CD4-positive, CD25-positive, alpha-beta regulatory T cell (primary cell): ENCODE results near the gene IQCE. TPM values are rescaled to one million over a fixed set of nuclear protein-coding genes. Genes with fewer than 3 reads are reported as not detected.

Experiments used
- ATAC-seq, 2 donors: fragments of 150-1000 bp; cut with Tn5 transposase; one replicate each; pipeline ENCODE4 v1.10.0; 2021; ENCODE audit warnings: low read depth in 2 of 2, moderate number of reproducible peaks in 2 of 2, moderate library complexity in 1 of 2
- DNase-seq, 3 donors: peaks; one replicate each; pipeline versions ENCODE4 v3.0.0 to v3.0.0-alpha.2; 2012 to 2022; ENCODE audit warnings: mixed read lengths in 1 of 3
- H3K27ac ChIP-seq: one replicate; pipeline ENCODE4 v1.7.0; 2013; ENCODE audit warnings: mild to moderate bottlenecking, low read length; ENCODE audit not compliant: insufficient read depth, poor library complexity, severe bottlenecking
- H3K27me3 ChIP-seq: one replicate; pipeline ENCODE4 v1.7.0; 2013; ENCODE audit warnings: low read length; ENCODE audit not compliant: control insufficient read depth, insufficient read depth
- H3K36me3 ChIP-seq: one replicate; pipeline ENCODE4 v1.7.0; 2013; ENCODE audit warnings: mild to moderate bottlenecking, low read length, moderate library complexity; ENCODE audit not compliant: control insufficient read depth, insufficient read depth
- H3K4me1 ChIP-seq: 2 replicates; pipeline ENCODE4 v1.7.0; 2013; ENCODE audit warnings: mild to moderate bottlenecking, low read length; ENCODE audit not compliant: insufficient read depth, control insufficient read depth, poor library complexity, severe bottlenecking
- H3K4me3 ChIP-seq: one replicate; pipeline ENCODE4 v1.7.0; 2013; ENCODE audit warnings: low read depth, mild to moderate bottlenecking, low read length, moderate library complexity
- H3K9me3 ChIP-seq, 2 experiments: 1 replicate in 1 of 2; 2 replicates in 1 of 2; pipeline ENCODE4 v1.7.0; 2013; ENCODE audit warnings: low read length in 2 of 2, mild to moderate bottlenecking in 1 of 2, moderate library complexity in 1 of 2; ENCODE audit not compliant: control insufficient read depth in 2 of 2
- H3K27ac Mint-ChIP-seq, 3 donors: one replicate each; pipeline ENCODE4 v1.8.0; 2020 to 2022; ENCODE audit warnings: mild to moderate bottlenecking in 3 of 3, mixed read lengths in 3 of 3, moderate library complexity in 2 of 3
- H3K27me3 Mint-ChIP-seq: one replicate; pipeline ENCODE4 v1.8.0; 2022; ENCODE audit warnings: mild to moderate bottlenecking, mixed read lengths
- H3K36me3 Mint-ChIP-seq: one replicate; pipeline ENCODE4 v1.8.0; 2020; ENCODE audit warnings: mixed read lengths
- H3K4me1 Mint-ChIP-seq, 4 donors: one replicate each; pipeline ENCODE4 v1.8.0; 2020 to 2022; ENCODE audit warnings: mixed read lengths in 4 of 4, mild to moderate bottlenecking in 1 of 4
- H3K4me3 Mint-ChIP-seq, 4 donors: one replicate each; pipeline ENCODE4 v1.8.0; 2020 to 2022; ENCODE audit warnings: mild to moderate bottlenecking in 4 of 4, mixed read lengths in 4 of 4, moderate library complexity in 3 of 4
- H3K9me3 Mint-ChIP-seq, 7 donors: one replicate each; pipeline ENCODE4 v1.8.0; 2020 to 2022; ENCODE audit warnings: mixed read lengths in 7 of 7, mild to moderate bottlenecking in 3 of 7, moderate library complexity in 2 of 7
- polyA plus RNA-seq, 4 donors: library from polyadenylated mRNA; unstranded; fragments of 300-500 nt; fragmentation: Illumina TruSeq; gene quantifications; one replicate each; pipeline ENCODE4 v1.2.3, GENCODE V29; 2021
- total RNA-seq: library from RNA; stranded (reverse); gene quantifications from one replicate; pipeline ENCODE4 v1.2.3, GENCODE V29; 2022

IQCE gene
- total and polyA plus RNA-seq, 5 donors from 2014 or later, result 0.69 to 6.6 (median 1.00) TPM

DNA sequence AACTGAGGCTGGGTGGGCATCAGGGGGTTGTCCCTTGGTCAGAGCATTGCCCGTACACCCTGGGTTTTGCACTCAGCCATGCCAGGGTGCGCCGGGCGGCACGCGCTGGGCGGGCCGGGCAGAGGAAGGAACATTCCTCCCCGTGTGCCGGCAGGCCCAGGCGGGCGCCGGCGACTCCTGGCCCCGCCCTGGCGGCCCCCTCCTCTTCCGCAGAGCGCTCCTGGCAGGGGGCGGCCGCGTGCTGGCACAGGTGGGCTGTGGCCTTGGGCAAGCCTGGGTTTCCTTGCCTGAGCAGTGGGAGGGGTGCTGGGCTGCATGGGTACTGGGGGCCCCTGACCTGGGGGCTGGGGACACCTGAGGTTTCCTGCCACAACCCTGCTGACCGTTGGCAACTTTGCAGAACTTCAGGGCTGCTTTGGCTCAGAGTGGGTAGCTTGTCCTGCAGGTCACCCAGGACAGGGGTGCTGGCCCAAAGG, 35.3 kb upstream of the IQCE start:
- H3K4me1 ChIP-seq, result peaks cover 82% of the 10 kb centered on the region
- Mint-ChIP-seq H3K27me3 (peaks cover 4% of the 10 kb centered on the region), H3K9me3 (peaks cover 0 to 1% (median 0%) of the 10 kb centered on the region in 7 donors), H3K36me3 (peaks cover 27% of the 10 kb centered on the region), H3K4me3 (peak overlapping the region; percentile 93 to 100 (median 98)), H3K27ac (peak overlapping the region in 2 of 3 donors; percentile 89 to 97), H3K4me1 (peaks cover 10 to 55% (median 23%) of the 10 kb centered on the region in 4 donors)
- peak overlapping the region; percentile 83 for H3K27ac ChIP-seq
- ATAC-seq, result no peak
- H3K27me3 ChIP-seq, result no peaks in the 10 kb centered on the region
- peak overlapping the region; percentile 90 for H3K4me3 ChIP-seq
- peaks cover 44% of the 10 kb centered on the region for H3K36me3 ChIP-seq
- peak in 1 of 3 donors; percentile 21 for DNase-seq
- H3K9me3 ChIP-seq, result no peaks in the 10 kb centered on the region

DNA sequence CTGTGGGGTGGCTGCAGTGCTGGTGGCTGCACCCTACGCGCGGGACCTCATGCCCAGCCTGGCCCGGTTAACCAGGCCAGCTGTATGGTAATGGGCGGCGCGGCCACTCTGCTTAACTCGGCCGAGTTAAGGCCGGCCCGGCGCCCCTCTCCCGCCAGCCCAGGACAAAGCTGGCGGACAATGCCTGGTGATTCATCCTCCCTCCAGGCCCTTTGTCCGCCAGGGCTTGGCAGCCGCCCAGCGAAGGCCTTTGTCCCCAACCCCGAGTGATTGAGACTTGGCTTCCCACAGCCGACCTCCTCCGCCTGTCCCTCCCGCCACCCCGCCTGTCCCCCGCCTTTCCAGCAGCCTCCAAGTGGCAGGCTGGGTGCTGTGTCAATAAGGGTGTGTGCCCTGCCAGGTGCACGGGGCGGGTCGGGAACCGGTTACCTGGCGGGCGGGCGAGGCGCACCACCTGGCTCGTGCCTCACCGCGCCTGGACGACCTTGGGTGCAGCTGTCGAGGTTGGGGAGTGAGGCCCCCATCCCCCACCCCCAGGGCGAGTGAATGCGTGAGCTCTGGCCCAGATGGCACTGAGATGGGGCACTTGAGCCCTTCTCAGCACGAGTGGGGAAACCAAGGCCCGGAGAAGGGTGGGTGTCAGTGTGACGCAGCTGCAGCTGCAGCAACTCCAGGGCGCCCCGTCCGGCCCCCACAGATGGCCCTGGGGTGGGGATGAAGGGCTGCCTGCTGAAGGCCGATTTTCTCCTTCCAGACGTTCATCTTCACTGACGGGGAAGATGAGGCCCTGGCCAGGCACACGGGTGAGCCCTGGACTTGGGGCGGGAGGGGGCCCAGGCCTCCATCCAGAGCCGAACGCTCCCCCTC, 34.6 kb upstream of the IQCE start:
- Mint-ChIP-seq H3K9me3 (peaks cover 0 to 1% (median 0%) of the 10 kb centered on the region in 7 donors), H3K27me3 (peaks cover 4% of the 10 kb centered on the region), H3K4me1 (peaks cover 10 to 61% (median 24%) of the 10 kb centered on the region in 4 donors), H3K36me3 (peaks cover 27% of the 10 kb centered on the region), H3K27ac (peak overlapping the region in 1 of 3 donors; percentile 43), H3K4me3 (peak overlapping the region; percentile 65 to 100 (median 74))
- Histone ChIP-seq H3K9me3 (no peaks in the 10 kb centered on the region), H3K27me3 (no peaks in the 10 kb centered on the region), H3K36me3 (peaks cover 46% of the 10 kb centered on the region), H3K4me1 (peaks cover 82% of the 10 kb centered on the region), H3K27ac (peak overlapping the region; percentile 83), H3K4me3 (no peak overlapping the region)
- peak in 1 of 3 donors; percentile 42 for DNase-seq
- no peak for ATAC-seq

DNA sequence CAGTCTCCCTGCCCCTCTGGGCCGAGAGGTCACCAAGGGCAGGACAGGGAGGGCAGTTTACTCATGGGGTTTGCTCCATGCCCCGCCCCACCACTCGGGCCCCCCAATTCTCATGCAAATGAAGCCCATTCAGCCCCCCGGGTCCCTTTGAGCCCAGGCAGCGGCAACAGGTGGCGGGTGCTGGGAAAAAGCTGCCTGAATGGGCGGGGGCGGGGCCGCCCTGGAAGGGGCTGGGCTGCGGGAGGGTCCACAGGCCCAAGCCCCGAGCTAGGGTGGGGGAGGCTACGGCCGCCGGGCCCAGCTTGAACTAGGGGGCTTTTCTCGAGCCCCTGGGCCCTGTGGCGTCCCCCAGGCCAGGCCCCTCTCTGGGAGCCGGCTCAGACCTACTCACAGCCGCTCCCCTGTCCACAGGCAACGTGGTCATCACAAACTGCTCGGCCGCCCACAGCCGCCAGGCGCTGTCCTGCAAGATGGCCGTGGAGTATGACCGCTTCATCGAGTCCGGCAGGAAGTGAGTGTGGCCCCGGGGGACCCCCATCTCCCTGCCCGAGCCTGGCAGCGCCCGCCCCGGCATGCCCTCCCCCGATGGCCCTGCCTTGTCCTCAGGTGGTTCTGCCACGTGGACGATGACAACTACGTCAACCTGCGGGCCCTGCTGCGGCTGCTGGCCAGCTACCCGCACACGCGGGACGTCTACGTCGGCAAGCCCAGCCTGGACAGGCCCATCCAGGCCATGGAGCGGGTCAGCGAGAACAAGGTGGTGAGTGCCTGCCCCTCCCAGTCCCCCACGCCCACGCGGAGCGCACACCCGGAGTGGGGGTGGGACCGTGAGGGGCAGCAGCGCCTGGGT, 33.7 kb upstream of the IQCE start:
- H3K4me3 ChIP-seq, result no peak overlapping the region
- H3K9me3 ChIP-seq, result no peaks in the 10 kb centered on the region
- DNase-seq (no peak), ATAC-seq (no peak)
- Mint-ChIP-seq H3K4me1 (peaks cover 10 to 69% (median 26%) of the 10 kb centered on the region in 4 donors), H3K27me3 (peaks cover 4% of the 10 kb centered on the region), H3K36me3 (peaks cover 27% of the 10 kb centered on the region), H3K4me3 (peak overlapping the region in 2 of 4 donors; percentile 7 to 100), H3K9me3 (peaks cover 0 to 1% (median 0%) of the 10 kb centered on the region in 7 donors), H3K27ac (no peak overlapping the region)
- peaks cover 46% of the 10 kb centered on the region for H3K36me3 ChIP-seq
- peaks cover 89% of the 10 kb centered on the region for H3K4me1 ChIP-seq
- H3K27me3 ChIP-seq, result no peaks in the 10 kb centered on the region
- peak overlapping the region; percentile 83 for H3K27ac ChIP-seq

DNA sequence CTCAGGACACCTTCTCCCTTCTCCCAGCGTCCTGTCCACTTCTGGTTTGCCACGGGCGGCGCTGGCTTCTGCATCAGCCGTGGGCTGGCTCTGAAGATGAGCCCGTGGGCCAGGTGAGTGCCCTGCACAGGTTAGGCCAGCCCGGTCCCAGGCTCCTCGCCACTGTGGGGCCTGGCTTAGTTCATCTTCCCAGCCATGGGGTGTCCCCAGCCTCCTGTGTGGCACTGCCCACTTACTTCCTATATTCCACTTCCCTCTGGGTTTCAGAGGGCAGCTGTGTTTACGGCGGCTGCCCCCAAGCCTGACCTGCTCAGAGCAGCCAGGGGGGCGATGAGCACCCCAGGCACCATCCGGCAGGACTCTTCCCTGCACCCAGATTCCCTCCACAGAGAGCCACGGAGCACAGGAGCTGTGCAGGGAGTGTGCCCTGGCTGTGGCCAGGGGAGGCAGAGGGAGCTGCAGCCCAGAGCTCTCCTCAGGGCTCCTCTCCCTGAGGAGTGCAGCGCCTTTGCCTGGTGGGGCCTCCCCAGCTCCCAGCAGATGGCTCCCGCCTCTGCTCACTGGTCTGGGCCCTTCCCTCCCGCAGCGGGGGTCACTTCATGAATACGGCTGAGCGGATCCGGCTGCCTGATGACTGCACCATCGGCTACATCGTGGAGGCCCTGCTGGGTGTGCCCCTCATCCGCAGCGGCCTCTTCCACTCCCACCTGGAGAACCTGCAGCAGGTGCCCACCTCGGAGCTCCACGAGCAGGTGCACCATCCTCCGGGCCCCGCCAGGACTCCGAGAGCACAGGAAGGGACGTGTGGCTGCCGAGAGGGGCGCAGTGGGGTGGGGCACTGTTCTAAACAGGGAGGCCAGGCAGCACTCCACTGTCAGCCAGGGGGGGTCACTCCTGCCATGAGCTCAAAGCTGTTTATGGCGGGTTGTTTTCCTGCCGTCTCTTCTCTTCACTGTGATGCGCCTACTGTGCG, 32.8 kb upstream of the IQCE start:
- Mint-ChIP-seq H3K27me3 (peaks cover 4% of the 10 kb centered on the region), H3K4me1 (peaks cover 10 to 78% (median 33%) of the 10 kb centered on the region in 4 donors), H3K9me3 (no peaks in the 10 kb centered on the region), H3K4me3 (peak overlapping the region; percentile 63 to 95 (median 85)), H3K36me3 (peaks cover 24% of the 10 kb centered on the region), H3K27ac (peak overlapping the region in 1 of 3 donors; percentile 89)
- Histone ChIP-seq H3K27ac (peak overlapping the region; percentile 33), H3K27me3 (no peaks in the 10 kb centered on the region), H3K4me1 (peaks cover 98% of the 10 kb centered on the region), H3K4me3 (no peak overlapping the region), H3K9me3 (no peaks in the 10 kb centered on the region), H3K36me3 (peaks cover 44% of the 10 kb centered on the region)
- ATAC-seq (no peak), DNase-seq (no peak)

DNA sequence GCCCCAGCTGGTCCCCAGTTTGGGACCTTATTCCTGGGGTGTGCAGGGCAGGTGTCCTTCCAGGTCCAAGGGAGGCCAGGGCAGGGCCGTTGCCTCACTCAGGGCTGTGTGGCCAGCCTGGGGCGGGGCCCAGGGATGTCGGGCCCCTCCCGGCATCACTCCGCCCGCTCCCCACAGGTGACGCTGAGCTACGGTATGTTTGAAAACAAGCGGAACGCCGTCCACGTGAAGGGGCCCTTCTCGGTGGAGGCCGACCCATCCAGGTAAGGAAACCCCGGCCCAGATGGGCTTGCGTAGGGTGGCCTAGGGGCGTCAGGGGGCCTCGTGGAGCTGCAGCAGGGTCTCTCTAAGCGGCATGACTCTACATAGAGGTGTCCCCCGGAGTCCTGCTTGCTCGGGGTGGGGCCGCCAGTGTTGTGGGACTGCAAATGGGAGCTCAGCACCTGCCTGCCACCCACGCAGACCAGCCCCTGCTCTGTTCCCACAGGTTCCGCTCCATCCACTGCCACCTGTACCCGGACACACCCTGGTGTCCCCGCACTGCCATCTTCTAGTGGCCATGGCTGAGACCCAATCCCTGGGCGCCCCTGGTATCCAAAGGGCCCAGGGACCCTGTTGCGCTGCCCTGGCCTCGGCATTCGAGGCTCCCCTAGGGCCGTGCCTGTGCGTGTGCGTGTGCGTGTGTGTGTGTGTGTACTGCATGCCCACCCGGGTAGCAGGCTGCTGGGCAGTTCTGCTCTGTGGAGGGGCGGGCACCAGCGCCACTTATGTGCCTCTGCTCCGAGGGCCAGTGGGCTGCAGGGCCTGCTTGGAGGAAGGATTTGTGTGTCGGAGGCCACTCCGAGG, 31.9 kb upstream of the IQCE start:
- Mint-ChIP-seq H3K36me3 (peaks cover 19% of the 10 kb centered on the region), H3K9me3 (no peaks in the 10 kb centered on the region), H3K4me1 (peaks cover 10 to 78% (median 35%) of the 10 kb centered on the region in 4 donors), H3K27me3 (peaks cover 4% of the 10 kb centered on the region), H3K27ac (peak overlapping the region in 1 of 3 donors; percentile 80), H3K4me3 (peak overlapping the region; percentile 78 to 95 (median 92))
- no peaks in the 10 kb centered on the region for H3K9me3 ChIP-seq
- peaks cover 91% of the 10 kb centered on the region for H3K4me1 ChIP-seq
- peak overlapping the region; percentile 8 for H3K4me3 ChIP-seq
- peaks cover 44% of the 10 kb centered on the region for H3K36me3 ChIP-seq
- H3K27ac ChIP-seq, result peak overlapping the region; percentile 33
- no peaks in the 10 kb centered on the region for H3K27me3 ChIP-seq
- DNase-seq, result no peak
- ATAC-seq, result no peak

DNA sequence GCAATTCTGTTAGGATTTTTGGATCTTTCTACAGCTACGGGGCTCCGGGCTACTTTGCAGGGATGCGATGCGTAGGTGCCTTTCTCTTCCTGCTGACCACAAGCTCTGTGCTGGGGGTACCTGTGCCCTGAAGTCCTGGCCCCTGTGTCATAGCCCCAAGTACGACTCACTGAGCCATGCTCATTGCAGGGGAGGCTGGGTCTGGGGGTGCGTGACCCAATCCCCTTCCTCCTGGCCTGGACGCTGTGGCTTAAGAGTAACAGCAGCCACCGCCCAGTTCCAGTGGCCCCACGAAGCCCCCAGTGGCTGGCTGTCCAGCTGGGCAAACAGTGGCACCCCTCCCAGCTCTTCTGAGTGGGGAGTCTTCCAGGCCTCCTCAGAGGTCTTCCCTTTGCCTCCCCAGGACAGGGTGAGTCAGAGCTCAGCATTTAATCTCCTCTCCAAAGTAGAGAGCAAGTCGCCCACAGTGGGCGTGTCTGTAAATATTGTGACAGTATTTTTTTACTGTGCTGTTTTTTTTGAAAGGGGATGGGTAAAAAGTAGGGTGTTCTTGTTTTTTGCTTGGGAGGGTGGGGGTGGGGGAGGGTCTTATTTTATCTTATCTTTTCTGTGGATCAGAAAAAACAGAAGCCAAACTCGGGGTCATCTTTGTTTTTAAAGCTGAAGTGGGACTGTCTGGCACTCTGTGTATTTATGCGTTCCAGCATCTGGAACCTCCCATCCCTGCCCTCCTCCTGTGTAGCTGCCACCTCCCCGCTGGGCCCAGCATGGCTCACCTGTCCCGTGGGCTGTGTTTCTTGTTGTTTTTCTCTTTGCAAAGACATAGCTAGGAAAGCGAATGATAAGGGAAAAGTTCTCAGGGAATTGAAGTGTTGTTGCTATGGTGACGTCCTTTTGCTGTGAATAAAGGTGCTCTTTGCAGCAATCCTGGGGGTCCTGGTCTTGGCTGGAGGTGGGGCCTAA, 31.0 kb upstream of the IQCE start:
- H3K27ac ChIP-seq, result peak overlapping the region; percentile 90
- H3K36me3 ChIP-seq, result peaks cover 39% of the 10 kb centered on the region
- Mint-ChIP-seq H3K9me3 (no peaks in the 10 kb centered on the region), H3K36me3 (peaks cover 12% of the 10 kb centered on the region), H3K4me3 (peak overlapping the region; percentile 78 to 95 (median 92)), H3K4me1 (peaks cover 10 to 74% (median 32%) of the 10 kb centered on the region in 4 donors), H3K27ac (peak overlapping the region; percentile 74 to 83 (median 80)), H3K27me3 (peaks cover 4% of the 10 kb centered on the region)
- ATAC-seq, result peak; percentile 29 to 33
- H3K4me3 ChIP-seq, result peak overlapping the region; percentile 8
- no peaks in the 10 kb centered on the region for H3K27me3 ChIP-seq
- peaks cover 84% of the 10 kb centered on the region for H3K4me1 ChIP-seq
- no peaks in the 10 kb centered on the region for H3K9me3 ChIP-seq
- DNase-seq, result peak; percentile 61 to 87 (median 70)
